Measurements from ENCODE around the gene CNNM4. TPM values are rescaled to one million over a fixed set of nuclear protein-coding genes. Genes with fewer than 3 reads are reported as not detected.

The CNNM4 gene
- total RNA-seq, 2 donors from 2014 or later, result 6.5 TPM

DNA sequence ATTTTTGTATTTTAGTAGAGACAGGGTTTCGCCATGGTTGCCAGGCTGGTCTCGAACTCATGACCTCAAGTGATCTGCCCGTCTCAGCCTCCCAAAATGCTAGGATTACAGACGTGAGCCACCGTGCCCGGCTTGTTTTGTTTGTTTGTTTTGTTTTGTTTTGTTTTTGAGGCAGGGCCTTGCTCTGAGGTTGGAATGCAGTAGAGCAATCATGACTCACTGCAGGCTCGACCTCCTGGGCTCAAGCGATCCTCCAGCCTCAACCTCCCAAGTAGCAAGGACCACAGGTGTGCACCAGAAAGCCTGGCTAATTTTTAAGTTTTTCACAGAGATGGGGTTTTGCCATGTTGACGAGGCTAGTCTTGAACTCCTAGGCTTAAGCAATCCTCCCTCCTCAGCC is 8.9 kb upstream of the CNNM4 start:
- Histone ChIP-seq H3K4me3 (no peak overlapping the region), H3K27me3 (replicated peaks; ENCODE audit: insufficient read depth) (no peaks in the 10 kb centered on the region), H3K36me3 (no peaks in the 10 kb centered on the region), H3K27ac (no peak overlapping the region), H3K4me1 (ENCODE audit: control insufficient read depth in 1 of 2, low read depth in 2 of 2) (no peaks in the 10 kb centered on the region), H3K9me3 (no peaks in the 10 kb centered on the region)
- TF ChIP-seq, protein P1, sequence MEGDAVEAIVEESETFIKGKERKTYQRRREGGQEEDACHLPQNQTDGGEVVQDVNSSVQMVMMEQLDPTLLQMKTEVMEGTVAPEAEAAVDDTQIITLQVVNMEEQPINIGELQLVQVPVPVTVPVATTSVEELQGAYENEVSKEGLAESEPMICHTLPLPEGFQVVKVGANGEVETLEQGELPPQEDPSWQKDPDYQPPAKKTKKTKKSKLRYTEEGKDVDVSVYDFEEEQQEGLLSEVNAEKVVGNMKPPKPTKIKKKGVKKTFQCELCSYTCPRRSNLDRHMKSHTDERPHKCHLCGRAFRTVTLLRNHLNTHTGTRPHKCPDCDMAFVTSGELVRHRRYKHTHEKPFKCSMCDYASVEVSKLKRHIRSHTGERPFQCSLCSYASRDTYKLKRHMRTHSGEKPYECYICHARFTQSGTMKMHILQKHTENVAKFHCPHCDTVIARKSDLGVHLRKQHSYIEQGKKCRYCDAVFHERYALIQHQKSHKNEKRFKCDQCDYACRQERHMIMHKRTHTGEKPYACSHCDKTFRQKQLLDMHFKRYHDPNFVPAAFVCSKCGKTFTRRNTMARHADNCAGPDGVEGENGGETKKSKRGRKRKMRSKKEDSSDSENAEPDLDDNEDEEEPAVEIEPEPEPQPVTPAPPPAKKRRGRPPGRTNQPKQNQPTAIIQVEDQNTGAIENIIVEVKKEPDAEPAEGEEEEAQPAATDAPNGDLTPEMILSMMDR (IDR thresholded peaks at IDR 0.05), result no peak
- ATAC-seq (ENCODE audit: insufficient number of reproducible peaks, low FRiP score, low read depth) (no peak), DNase-seq (ENCODE audit: low spot score) (no peak)

DNA sequence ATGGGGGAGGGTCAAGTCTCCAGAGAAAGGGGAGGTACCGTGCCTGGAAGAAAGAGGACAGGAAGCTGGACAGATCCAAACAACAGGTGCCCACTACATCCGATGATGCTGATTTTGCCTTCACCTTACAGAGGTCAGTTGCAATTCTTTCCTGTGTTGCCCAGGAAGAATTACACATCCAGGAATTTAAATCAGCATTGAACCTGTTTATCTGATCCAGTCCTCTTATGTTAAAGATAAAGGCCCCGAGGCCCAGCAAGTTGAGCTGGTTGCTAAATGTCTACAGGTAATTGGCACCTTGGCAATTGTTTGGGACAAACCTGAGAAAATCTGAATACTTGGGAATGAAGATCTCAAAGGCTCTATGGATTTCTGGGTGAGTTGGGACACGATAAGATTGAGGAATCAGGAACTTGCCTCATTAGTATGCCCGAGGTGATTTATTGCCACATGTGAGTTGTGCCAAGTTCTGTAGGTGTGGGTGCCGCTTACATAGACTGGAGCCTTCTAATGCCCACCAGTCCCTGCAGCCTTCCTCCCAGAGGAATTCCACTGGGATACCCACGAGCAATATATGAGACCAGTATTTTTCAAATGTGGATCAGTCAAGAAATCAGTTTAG is 6.9 kb upstream of the CNNM4 start:
- no peaks in the 10 kb centered on the region for H3K27me3 ChIP-seq (replicated peaks; ENCODE audit: insufficient read depth)
- TF ChIP-seq, protein P1 (IDR thresholded peaks at IDR 0.05), result no peak
- DNase-seq (ENCODE audit: low spot score) (no peak), ATAC-seq (ENCODE audit: insufficient number of reproducible peaks, low FRiP score, low read depth) (no peak)
- H3K27ac ChIP-seq, result no peak overlapping the region
- H3K4me1 ChIP-seq (ENCODE audit: control insufficient read depth in 1 of 2, low read depth in 2 of 2), result no peaks in the 10 kb centered on the region
- no peak overlapping the region for H3K4me3 ChIP-seq
- no peaks in the 10 kb centered on the region for H3K36me3 ChIP-seq
- no peaks in the 10 kb centered on the region for H3K9me3 ChIP-seq

DNA sequence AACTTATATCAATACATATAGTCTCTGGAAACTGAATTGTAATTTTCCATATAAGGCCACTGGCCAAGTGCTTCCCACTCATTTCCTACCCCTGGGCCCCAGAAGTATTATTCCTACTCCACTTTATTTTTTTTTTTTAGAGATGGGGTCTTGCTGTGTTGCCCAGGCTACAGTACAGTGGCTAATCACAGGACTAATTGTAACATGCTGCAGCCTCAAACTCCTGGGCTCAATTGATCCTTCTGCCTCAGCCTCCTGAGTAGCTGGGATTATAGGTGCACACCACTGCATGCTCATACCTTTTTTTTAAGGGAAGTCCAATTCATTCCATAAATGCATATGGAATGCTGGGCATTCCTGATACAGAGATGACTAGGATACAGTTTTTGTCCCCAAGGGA is 6.4 kb upstream of the CNNM4 start:
- Histone ChIP-seq H3K4me1 (ENCODE audit: control insufficient read depth in 1 of 2, low read depth in 2 of 2) (no peaks in the 10 kb centered on the region), H3K9me3 (no peaks in the 10 kb centered on the region), H3K4me3 (no peak overlapping the region), H3K27ac (no peak overlapping the region), H3K27me3 (replicated peaks; ENCODE audit: insufficient read depth) (no peaks in the 10 kb centered on the region), H3K36me3 (no peaks in the 10 kb centered on the region)
- DNase-seq (ENCODE audit: low spot score) (no peak), ATAC-seq (ENCODE audit: insufficient number of reproducible peaks, low FRiP score, low read depth) (no peak)
- TF ChIP-seq, protein P1 (IDR thresholded peaks at IDR 0.05), result no peak

DNA sequence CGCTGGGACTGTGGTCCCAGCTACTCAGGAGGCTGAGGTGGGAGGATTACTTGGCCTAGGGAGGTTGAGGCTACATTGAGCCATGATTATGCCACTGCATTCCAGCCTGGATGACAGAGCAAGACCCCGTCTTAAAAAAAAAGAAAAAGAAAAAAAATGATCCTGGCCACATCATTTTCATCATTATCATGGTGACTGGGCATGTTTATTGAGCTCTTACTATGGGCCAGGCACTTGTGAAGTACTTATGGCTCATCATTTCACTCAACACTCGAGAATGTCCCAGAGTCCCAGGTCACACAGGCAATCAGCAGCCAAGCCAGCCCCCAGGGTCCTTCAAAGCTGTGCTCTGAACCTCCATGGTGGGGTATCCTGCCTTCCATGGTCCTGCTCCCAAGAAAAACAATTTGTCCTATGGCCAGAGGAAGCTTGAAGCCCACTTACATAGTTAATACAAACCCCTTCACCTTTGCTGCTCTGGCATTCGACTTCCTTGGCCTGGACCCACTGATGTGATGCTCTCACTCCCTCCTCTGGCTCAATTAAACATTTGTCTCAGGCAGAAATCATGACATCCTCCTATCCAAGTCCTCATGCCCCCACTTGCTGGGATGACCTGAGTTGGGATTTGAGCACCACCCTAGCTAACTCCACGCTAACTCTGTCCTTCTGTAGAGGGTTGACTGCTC is 3.8 kb upstream of the CNNM4 start:
- H3K4me1 ChIP-seq (ENCODE audit: control insufficient read depth in 1 of 2, low read depth in 2 of 2), result peaks cover 5 to 19% of the 10 kb centered on the region in 2 donors
- DNase-seq (ENCODE audit: low spot score), result no peak
- TF ChIP-seq, protein P1 (IDR thresholded peaks at IDR 0.05), result no peak
- no peak overlapping the region for H3K4me3 ChIP-seq
- no peak for ATAC-seq (ENCODE audit: insufficient number of reproducible peaks, low FRiP score, low read depth)
- no peaks in the 10 kb centered on the region for H3K9me3 ChIP-seq
- no peaks in the 10 kb centered on the region for H3K27me3 ChIP-seq (replicated peaks; ENCODE audit: insufficient read depth)
- no peaks in the 10 kb centered on the region for H3K36me3 ChIP-seq
- H3K27ac ChIP-seq, result no peak overlapping the region

DNA sequence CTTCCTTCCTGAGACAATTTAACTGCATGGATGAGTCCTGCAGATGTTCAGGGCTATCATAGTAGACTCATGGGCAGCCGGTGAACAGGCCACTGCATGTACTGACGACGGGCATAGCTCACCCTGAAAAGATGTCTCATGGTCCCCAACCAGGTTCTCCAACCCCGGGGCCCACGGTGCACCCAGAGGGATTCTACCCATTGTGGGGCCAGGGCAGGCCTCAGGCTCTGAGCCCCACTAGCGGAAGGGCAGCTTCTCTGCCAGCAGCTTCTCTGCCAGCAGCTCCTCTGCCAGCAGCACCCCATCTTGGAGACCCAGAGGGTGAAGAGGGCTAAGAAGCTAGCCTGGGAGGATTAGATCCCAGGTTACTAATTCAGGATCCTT is 3.2 kb upstream of the CNNM4 start:
- ATAC-seq (ENCODE audit: insufficient number of reproducible peaks, low FRiP score, low read depth) (no peak), DNase-seq (ENCODE audit: low spot score) (no peak)
- Histone ChIP-seq H3K36me3 (no peaks in the 10 kb centered on the region), H3K4me1 (ENCODE audit: control insufficient read depth in 1 of 2, low read depth in 2 of 2) (peaks cover 10 to 24% of the 10 kb centered on the region in 2 donors), H3K27ac (no peak overlapping the region), H3K9me3 (no peaks in the 10 kb centered on the region), H3K4me3 (no peak overlapping the region), H3K27me3 (replicated peaks; ENCODE audit: insufficient read depth) (no peaks in the 10 kb centered on the region)
- TF ChIP-seq, protein P1 (IDR thresholded peaks at IDR 0.05), result no peak
